ENCODE measurements around the gene VSIG8.
A peak's percentile ranks its signal among the peaks of the same experiment; 100 is the strongest.

Gene VSIG8

DNA sequence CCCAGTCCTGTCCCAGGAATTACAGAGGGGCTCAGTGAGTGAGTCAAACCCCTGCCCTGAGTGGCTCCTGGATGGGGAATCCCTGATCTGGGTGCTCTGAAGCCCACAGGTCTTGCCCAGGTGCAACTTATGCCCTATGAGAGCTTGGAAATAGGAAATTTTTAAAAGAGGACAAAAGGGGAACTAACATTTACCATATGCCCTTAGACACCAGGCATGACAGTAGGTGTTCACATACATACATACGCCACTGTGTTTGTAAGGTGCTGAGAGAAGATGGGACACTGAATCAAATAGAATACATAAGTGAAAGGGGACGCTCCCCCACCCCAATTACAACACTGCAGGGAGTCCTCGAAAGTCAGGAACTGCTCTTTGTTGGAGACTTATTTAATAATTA lies 36.1 kb upstream of the VSIG8 start:
- H3K4me3 ChIP-seq, result no peak overlapping the region
- no peaks in the 10 kb centered on the region for H3K27me3 ChIP-seq

DNA sequence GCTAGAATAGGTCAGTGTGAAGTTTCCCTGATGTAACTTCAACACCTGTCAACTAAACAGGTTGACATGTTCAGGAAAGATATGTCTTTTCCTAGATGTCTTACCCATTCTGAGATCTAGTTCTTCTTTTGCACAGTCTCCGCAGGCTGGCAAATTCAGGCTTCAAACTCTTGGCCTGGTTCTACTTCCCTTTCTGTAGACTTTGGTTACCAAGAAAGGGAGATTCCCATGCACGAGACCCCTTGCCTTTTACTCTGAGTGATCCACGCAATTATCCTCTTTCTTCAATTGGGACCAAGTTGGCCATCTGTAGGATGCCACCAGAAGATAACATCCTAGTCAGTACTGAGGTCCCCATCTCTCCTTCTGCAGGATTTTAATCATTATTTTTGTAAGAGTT lies 35.5 kb upstream of the VSIG8 start:
- Histone ChIP-seq H3K36me3 (no peaks in the 10 kb centered on the region), H3K4me1 (peaks cover 6% of the 10 kb centered on the region; the same call in 1 of the 2 replicates), H3K9me3 (no peaks in the 10 kb centered on the region), H3K27me3 (no peaks in the 10 kb centered on the region), H4K20me1 (no peaks in the 10 kb centered on the region), H3K4me3 (no peak overlapping the region), H3K9ac (no peak overlapping the region), H3K27ac (no peak overlapping the region), H3K4me2 (no peak overlapping the region)
- TF ChIP-seq Cebpa-rat (IDR thresholded peaks at IDR 0.05), result no peak

More for the DNA sequence above, 36.1 kb upstream of the VSIG8 start:
- TF ChIP-seq Cebpa-rat (IDR thresholded peaks at IDR 0.05), result no peak
- Histone ChIP-seq H3K36me3 (no peaks in the 10 kb centered on the region), H3K4me2 (no peak overlapping the region), H3K27ac (no peak overlapping the region), H3K9ac (no peak overlapping the region), H3K9me3 (peaks cover 6% of the 10 kb centered on the region; the same call in 1 of the 2 replicates), H4K20me1 (no peaks in the 10 kb centered on the region), H3K4me1 (peaks cover 6% of the 10 kb centered on the region; the same call in 1 of the 2 replicates)

DNA sequence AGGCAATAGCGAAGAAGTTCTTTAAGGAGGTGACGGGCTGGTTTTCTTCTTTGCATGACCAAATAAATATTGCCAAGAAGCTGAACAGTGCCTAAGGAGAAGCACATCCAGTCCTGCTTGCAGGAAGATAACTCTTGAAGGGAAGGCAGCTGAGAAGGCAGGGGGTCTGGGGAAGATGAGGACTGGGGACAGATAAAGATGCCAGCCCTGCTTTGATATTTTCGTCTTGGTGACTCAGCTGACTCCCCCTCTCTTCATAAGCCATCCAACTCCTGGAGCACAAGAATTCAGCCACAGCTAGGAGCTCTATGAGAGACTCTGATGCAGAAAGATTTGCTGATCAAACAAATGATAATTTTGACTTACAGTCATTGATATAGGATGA lies 34.1 kb upstream of the VSIG8 start:
- H3K9ac ChIP-seq, result no peak overlapping the region
- no peak overlapping the region for H3K4me3 ChIP-seq
- H3K27ac ChIP-seq, result no peak overlapping the region
- H3K27me3 ChIP-seq, result no peaks in the 10 kb centered on the region
- H3K4me2 ChIP-seq, result no peak overlapping the region
- H3K36me3 ChIP-seq, result no peaks in the 10 kb centered on the region
- H3K4me1 ChIP-seq, result peaks cover 5% of the 10 kb centered on the region; the same call in 1 of the 2 replicates
- no peaks in the 10 kb centered on the region for H3K9me3 ChIP-seq
- TF ChIP-seq Cebpa-rat (IDR thresholded peaks at IDR 0.05), result no peak
- no peaks in the 10 kb centered on the region for H4K20me1 ChIP-seq

DNA sequence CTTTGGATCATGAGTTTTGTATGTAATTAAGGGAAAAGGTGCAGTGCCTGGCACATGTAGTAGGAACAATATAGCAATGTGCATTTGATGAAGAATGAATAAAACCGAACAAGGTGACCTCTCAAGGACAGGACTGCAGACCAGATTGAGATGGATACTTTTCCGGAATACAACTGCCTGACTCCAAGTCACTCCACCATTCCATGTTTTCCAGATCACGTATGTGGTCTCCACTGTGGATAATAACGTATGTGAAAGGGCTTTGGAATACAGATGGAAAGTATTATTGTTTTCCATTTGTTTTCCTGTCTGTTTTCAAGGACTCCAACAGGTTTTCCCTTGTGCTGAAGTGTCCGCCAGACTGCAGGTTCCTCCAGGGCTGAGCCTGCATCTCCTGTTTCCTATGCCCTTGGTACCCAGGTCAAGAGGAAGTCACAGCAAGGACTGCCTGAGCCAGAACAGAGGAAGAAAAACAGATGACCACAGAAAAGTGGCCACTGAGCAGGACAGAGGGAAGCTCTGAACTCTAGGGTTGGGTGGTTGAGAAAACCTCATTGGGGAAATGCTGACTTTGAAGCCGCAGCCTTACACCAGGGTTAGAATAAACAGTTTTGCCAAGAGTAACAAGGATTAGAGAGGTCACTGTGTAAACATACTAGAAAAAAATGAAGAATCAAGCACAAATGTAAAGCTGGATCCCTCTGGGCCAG lies 33.5 kb upstream of the VSIG8 start:
- Histone ChIP-seq H3K4me3 (no peak overlapping the region), H3K27me3 (no peaks in the 10 kb centered on the region), H3K36me3 (no peaks in the 10 kb centered on the region), H3K4me1 (no peaks in the 10 kb centered on the region; the same call in 1 of the 2 replicates), H3K9me3 (no peaks in the 10 kb centered on the region), H4K20me1 (no peaks in the 10 kb centered on the region), H3K9ac (no peak overlapping the region), H3K27ac (no peak overlapping the region), H3K4me2 (no peak overlapping the region)
- TF ChIP-seq Cebpa-rat (IDR thresholded peaks at IDR 0.05), result no peak

DNA sequence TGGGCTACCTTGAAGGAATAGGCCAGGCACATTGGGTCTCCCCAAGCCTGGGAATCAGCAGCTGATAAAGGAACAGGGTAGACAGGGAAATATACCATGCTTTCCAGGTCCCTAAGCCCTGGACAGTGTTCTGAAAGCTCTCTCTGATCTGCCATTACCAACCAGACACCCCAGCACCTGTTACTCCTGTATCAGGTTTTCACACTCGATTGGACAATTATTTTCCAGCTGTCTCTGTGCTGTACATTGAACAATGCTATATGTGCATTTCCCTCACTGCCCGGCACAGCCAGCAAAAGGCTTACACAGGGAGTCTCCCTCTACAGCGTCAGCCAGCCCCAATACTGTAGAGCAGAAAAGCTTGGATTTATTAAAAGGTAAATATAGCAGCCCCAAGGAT lies 32.8 kb upstream of the VSIG8 start:
- Histone ChIP-seq H3K4me1 (peaks cover 2% of the 10 kb centered on the region), H3K4me2 (no peak overlapping the region), H3K27ac (no peak overlapping the region), H3K36me3 (no peaks in the 10 kb centered on the region), H3K27me3 (no peaks in the 10 kb centered on the region), H3K4me3 (no peak overlapping the region), H3K9me3 (no peaks in the 10 kb centered on the region), H4K20me1 (no peaks in the 10 kb centered on the region), H3K9ac (no peak overlapping the region)
- TF ChIP-seq Cebpa-rat (IDR thresholded peaks at IDR 0.05), result no peak

DNA sequence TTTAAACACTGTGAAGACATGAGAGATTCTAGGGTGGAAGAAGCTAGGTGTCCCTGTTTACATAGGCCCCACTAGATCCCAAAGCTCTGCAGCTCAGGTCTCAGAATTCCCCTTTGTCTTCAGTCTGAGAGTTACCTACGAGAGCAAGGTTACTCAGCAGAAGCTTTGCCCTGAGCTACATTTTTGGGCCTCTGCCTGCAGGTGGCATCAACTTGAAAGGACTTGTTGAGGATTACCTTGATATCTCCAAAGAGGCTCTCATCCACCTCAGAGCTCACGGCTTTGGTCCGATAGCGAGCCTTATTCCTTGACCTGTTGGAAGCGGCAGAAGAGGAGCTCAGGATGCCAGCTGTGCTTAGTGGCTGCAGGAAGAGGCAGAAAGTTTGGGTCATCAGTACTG lies 30.5 kb upstream of the VSIG8 start:
- no peak overlapping the region for H3K27ac ChIP-seq
- H3K27me3 ChIP-seq, result no peaks in the 10 kb centered on the region
- TF ChIP-seq Cebpa-rat (IDR thresholded peaks at IDR 0.05), result no peak

DNA sequence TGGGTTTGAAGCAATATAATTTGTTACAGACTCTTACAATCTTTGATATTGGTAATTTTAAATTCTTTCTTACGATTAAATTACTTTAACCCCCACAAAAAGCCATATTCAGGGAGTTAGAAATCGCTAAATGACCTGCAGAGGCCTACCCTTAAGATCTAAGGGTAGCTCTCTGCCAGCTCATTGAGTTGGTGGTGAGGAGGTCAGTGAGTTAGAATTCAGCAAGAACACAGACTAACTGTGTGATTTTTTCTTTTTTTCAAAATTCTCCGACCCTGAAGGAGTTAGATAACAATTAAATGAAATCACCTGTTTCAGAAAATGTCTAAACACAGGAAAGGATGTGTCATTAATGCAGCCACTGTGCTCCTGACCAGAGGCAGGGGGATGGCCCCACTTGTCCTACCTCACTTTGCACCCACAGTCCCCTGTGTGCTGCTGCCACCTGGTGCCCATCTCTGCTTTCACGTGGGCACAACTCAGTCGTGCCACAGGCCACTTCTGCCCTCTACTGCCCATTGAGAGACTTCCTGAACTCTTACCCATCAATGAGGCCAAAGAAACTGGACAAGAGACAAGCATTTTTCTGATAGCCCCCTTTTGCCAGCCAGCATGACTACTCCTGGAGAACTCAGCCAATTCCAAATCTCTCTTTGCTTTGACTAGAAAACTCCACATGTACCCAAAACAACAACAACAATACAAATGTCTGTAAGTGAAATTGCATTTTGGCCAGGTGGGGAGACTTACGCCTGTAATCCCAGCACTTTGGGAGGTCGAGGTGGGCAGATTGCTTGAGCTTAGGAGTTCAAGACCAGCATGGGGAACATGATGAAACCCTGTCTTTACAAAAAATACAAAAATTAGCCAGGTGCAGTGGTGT lies 29.1 kb upstream of the VSIG8 start:
- no peaks in the 10 kb centered on the region for H3K36me3 ChIP-seq
- no peak for TF ChIP-seq Cebpa-rat (IDR thresholded peaks at IDR 0.05)
- H4K20me1 ChIP-seq, result no peaks in the 10 kb centered on the region
- no peak overlapping the region for H3K4me2 ChIP-seq
- no peak overlapping the region for H3K4me3 ChIP-seq
- no peak overlapping the region for H3K9ac ChIP-seq
- no peak overlapping the region for H3K27ac ChIP-seq
- no peaks in the 10 kb centered on the region for H3K9me3 ChIP-seq
- H3K4me1 ChIP-seq, result peaks cover 12% of the 10 kb centered on the region
- no peaks in the 10 kb centered on the region for H3K27me3 ChIP-seq

More for the DNA sequence above, 30.5 kb upstream of the VSIG8 start:
- Histone ChIP-seq H3K4me2 (no peak overlapping the region), H3K36me3 (no peaks in the 10 kb centered on the region), H3K9me3 (no peaks in the 10 kb centered on the region), H4K20me1 (no peaks in the 10 kb centered on the region), H3K4me1 (peaks cover 12% of the 10 kb centered on the region), H3K4me3 (no peak overlapping the region), H3K9ac (no peak overlapping the region)

DNA sequence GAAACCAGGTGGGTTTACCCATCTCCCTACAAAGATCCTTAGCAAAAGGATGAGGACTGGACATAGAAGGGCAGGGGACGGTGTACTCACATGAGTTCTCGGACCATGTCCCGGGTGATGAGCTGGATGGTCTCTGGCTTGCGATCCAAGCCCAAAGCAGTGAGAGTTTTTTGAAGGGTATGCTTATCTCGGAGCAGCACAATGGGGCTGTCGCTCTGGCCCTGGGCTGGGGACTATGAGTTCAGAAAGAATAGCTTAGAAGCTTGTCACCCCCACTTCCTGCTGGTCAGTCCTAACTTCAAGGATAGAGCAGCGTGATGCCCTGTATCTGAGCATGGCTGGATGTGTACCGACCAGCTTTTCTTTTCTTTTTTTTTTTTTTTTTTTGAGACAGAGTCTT lies 27.9 kb upstream of the VSIG8 start:
- no peak overlapping the region for H3K9ac ChIP-seq
- H4K20me1 ChIP-seq, result no peaks in the 10 kb centered on the region
- H3K4me2 ChIP-seq, result peak overlapping the region; percentile 43
- H3K4me3 ChIP-seq, result no peak overlapping the region
- H3K36me3 ChIP-seq, result no peaks in the 10 kb centered on the region
- H3K27me3 ChIP-seq, result no peaks in the 10 kb centered on the region
- TF ChIP-seq Cebpa-rat (IDR thresholded peaks at IDR 0.05), result no peak
- no peaks in the 10 kb centered on the region for H3K9me3 ChIP-seq
- H3K27ac ChIP-seq, result 0 out of 2 replicates have a peak overlapping the region, but pooled peaks have one; percentile 7
- peaks cover 12% of the 10 kb centered on the region for H3K4me1 ChIP-seq

DNA sequence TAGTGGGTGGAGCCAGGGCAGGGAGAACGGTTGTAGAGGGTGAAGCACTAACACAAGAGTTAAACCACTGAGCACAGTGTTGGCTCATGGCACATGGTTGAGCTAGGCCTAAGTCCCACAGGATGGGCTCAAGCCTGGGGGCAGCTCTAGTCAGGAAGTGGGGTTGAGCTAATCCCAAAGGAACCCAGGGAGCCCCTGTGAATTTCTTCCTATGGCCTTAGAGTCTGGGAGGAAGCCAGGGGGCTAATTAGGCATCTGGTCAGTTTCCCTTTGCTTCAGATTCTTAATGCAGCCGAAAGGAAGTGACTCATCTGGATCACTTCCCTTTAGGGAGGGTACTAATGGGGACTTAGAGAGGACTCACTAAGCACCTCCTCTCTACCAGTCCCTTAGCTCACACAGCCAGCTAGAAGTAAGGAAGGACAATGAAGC lies 27.4 kb upstream of the VSIG8 start:
- TF ChIP-seq Cebpa-rat (IDR thresholded peaks at IDR 0.05), result no peak
- Histone ChIP-seq H3K27me3 (no peaks in the 10 kb centered on the region), H3K36me3 (no peaks in the 10 kb centered on the region), H3K4me1 (peaks cover 12% of the 10 kb centered on the region), H3K4me2 (peak overlapping the region; percentile 43), H3K27ac (peak overlapping the region; percentile 7; the same call in 1 of the 2 replicates), H3K9ac (no peak overlapping the region), H3K9me3 (no peaks in the 10 kb centered on the region), H3K4me3 (no peak overlapping the region), H4K20me1 (no peaks in the 10 kb centered on the region)

DNA sequence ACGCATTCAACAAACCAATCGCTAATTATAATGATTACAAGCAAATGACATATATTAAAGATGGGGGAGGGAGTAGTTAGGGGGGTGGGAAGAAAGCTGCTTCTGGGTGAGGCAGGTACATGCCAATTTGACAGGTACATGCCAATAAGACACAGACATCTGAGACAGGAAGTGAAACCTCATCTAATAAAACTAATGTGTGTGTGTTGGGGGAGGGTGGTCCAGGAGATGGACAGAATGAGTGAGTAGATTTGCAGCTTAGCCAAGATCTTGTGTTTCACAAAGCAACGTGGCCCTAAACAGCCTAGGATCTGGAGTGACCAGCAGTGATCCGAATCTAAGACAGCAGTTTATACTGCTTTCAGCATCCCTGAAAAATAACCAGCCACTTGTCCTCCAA lies 26.7 kb upstream of the VSIG8 start:
- peak overlapping the region; percentile 7; the same call in 1 of the 2 replicates for H3K27ac ChIP-seq
- TF ChIP-seq Cebpa-rat (IDR thresholded peaks at IDR 0.05), result no peak

More for the DNA sequence above, 26.7 kb upstream of the VSIG8 start:
- H3K4me1 ChIP-seq, result peaks cover 12% of the 10 kb centered on the region
- no peak overlapping the region for H3K9ac ChIP-seq
- no peaks in the 10 kb centered on the region for H3K9me3 ChIP-seq
- H3K4me3 ChIP-seq, result no peak overlapping the region
- no peaks in the 10 kb centered on the region for H3K36me3 ChIP-seq
- H3K4me2 ChIP-seq, result 0 out of 2 replicates have a peak overlapping the region, but pooled peaks have one; percentile 43
- H3K27me3 ChIP-seq, result no peaks in the 10 kb centered on the region
- H4K20me1 ChIP-seq, result no peaks in the 10 kb centered on the region
